Vein endothelial cell (primary cell): ENCODE data around the gene POLR2J2. TPM values are rescaled to one million over a fixed set of nuclear protein-coding genes. Genes with fewer than 3 reads are reported as not detected.

ENCODE experiments used
- small RNA-seq: library from RNA; depleted of rRNA; stranded (forward); fragments of <200 nt; gene quantifications from one replicate; pipeline ENCODE3, GENCODE V24; 2012
- total RNA-seq: library from RNA; depleted of rRNA; stranded (reverse); fragments of >200 nt; gene quantifications from 2 replicates; pipeline ENCODE4 v1.2.3, GENCODE V29; 2012

POLR2J2 gene
- total RNA-seq: 5.3 and 8.5 TPM in 2 replicates

DNA sequence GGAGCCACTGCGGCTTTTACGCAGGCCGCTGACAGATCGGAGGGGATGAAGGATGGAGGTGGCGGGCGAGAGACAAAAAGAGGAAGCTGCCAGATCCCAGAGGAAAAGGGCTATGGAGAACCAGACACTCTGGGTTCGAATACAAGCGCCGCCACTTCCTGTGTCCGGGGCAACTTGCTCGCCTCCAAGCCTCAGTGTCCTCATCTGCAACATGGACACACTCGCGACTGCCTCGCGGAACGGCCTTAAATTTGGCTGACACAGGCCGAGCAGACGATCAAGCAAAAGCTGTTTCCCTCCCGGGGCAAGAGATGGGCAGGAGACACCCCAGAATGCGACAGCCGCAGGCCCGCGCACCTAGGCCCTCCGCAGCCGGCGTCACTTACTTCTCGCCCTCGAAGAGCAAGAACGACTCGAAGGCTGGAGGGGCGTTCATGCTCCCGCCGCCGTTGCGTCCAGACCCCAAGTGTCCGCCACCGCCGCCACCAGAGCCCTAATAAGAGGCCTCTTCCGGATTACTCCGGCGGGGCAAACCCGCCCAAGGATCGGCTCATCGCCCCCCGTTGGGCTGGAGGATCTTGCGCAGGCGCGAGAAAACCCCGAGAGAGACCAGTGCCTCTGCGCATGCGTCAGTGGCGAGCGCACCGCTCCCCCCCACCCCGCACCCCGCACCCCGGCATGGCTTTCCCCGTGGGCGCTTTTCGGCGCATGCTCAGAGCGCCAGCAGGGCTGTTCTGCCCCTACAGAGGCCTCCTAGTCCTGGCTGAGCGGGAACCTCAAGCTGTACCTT is at the start of gene POLR2J2:
Gene POLR2J2 (minus strand): TSS at position 498 of the 790 bp plus-strand sequence. CDS start 62 bp downstream, at position 436.

DNA sequence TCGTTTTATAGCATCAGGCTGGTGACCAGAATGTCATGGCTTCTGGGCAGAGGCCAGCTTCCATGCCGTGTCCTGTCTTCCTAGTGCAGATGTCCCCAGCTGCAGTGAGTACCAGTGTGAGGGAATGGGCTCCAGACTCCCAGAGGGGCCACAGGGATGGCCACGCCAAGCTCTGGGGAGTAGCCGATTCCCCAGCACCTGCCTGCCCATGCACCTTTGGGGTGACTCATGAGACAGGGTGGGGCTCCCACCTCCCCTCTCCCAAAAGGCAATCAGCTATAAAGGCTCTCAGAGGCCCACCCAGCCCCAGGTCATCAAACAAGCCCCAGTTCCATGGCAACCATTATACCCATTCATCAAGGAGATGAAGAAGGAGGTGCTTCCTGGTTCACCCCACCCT is 21.5 kb downstream of the POLR2J2 start, which contains the start of gene SPDYE2B:
Gene SPDYE2B (plus strand): TSS at position 396 of the 400 bp plus-strand sequence. CDS start 2,030 bp downstream, outside the sequence.

DNA sequence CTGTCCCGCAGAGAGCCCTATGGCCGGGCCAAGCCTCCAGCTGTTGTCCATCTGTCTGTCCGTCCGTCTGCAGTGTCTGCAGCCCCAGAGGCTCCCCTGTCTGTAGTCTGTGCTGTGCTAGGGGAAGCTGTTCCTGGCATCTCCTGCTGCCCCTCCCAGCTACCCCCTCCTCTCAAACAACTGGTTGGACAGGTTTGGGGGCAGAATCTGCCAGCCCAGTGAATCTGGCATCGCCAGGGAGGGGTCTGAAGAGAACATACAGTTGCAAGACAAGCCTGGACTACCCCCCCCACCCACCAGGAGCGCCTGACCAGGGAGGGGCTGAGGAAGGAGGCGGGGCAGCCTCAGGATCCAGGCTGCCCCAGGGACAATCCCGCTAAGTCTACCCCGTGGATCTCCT is 28.8 kb downstream of the POLR2J2 start, which contains the start of gene UPK3BL1:
Gene UPK3BL1 (minus strand): TSS at position 101 of the 400 bp plus-strand sequence. CDS start 50 bp downstream, at position 51.

DNA sequence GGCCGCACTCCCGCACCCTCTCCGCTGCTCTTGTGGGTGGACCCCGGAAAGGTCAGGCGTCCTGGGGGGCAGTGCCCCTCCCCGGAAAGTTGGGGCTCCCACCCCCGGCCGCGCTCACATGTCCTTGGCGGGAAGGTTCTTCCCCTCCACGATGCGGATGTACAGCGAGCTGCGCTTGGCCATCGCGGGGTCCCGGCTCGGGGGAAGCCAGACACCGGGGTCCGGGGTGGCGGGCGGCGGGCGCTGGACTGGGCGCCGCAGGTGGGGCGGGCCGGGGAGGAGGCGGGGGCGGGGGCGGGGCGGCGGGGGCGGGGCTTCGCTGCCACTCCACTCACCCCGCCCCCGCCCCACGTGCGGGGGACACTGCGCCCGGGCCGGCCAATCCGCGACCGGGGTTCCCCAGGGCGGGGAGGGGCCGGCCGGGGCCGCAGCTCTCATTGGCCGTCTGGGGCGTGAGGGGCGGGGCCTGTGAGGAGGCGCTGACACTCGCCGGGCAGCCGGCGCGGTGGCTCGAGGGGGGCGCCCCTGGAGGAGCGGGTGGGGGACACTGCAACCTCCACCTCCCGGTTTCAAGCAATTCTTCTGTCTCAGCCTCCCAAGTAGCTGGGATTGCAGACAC is 54.8 kb downstream of the POLR2J2 start, which contains the start of gene RASA4:
Gene RASA4 (minus strand): TSS at position 250 of the 619 bp plus-strand sequence. CDS start 67 bp downstream, at position 183.

Small RNA genes lying within 50 kb of the gene (small RNA-seq; reads per million reads assigned to genes)
- gene AC105052.3: not detected
- not detected for gene UPK3BL1

Other genes with a start within 250 kb of the POLR2J2 start
- 97.0 and 97.1 TPM in 2 replicates for gene ORAI2, start 238.1 kb downstream of the POLR2J2 start, total RNA-seq
- 13.1 and 17.3 TPM in 2 replicates for gene ALKBH4, start 206.8 kb downstream of the POLR2J2 start, total RNA-seq
- gene LRWD1, start 206.7 kb downstream of the POLR2J2 start, total RNA-seq: 27.2 and 29.4 TPM in 2 replicates
- gene POLR2J, start 192.7 kb downstream of the POLR2J2 start, total RNA-seq: 41.8 and 66.6 TPM in 2 replicates
- 3.8 and 15.4 TPM in 2 replicates for gene RASA4B, start 153.9 kb downstream of the POLR2J2 start, total RNA-seq
- gene UPK3BL2, start 128.0 kb downstream of the POLR2J2 start, total RNA-seq: 2.5 and 2.9 TPM in 2 replicates
- gene SPDYE2, start 120.4 kb downstream of the POLR2J2 start, total RNA-seq: not detected in 2 replicates
- gene POLR2J3, start 99.1 kb downstream of the POLR2J2 start, total RNA-seq: 85.0 and 93.7 TPM in 2 replicates
- 11.1 and 30.4 TPM in 2 replicates for gene RASA4, start 54.9 kb downstream of the POLR2J2 start, total RNA-seq
- 11.5 and 17.3 TPM in 2 replicates for gene UPK3BL1, start 28.9 kb downstream of the POLR2J2 start, total RNA-seq
- not detected in 2 replicates for gene SPDYE2B, start 21.3 kb downstream of the POLR2J2 start, total RNA-seq
- 7.2 and 8.1 TPM in 2 replicates for gene FAM185A, start 77.3 kb upstream of the POLR2J2 start, total RNA-seq
- 5.9 and 16.3 TPM in 2 replicates for gene LRRC17, start 241.3 kb upstream of the POLR2J2 start, total RNA-seq